ENCODE results near the gene COX19.

COX19 gene

GRCh38 chr7:982511-983003, 7.2 kb upstream of the COX19 start:
- DNase-seq (ENCODE audit: low read depth) = no peak
- H3K4me3 ChIP-seq (ENCODE audit: low read depth, low read length) = no peak overlapping the region
- TF ChIP-seq CTCF (IDR thresholded peaks at IDR 0.05; ENCODE audit: low read depth, low read length) (no peak), POLR2A (IDR thresholded peaks at IDR 0.05; ENCODE audit: extremely low read depth, insufficient read length) (no peak), MAX (IDR thresholded peaks at IDR 0.05; ENCODE audit: low read depth, low read length) (no peak), MYC (IDR thresholded peaks at IDR 0.05; ENCODE audit: low read depth, low read length) (no peak)

- H3K4me3 ChIP-seq (ENCODE audit: low read depth, low read length) = no peak overlapping the region
- DNase-seq (ENCODE audit: low read depth) = peak; percentile 97
- TF ChIP-seq MYC (IDR thresholded peaks at IDR 0.05; ENCODE audit: low read depth, low read length) = peak; percentile 69; the same call in 1 of the 2 replicates
- TF ChIP-seq MAX (IDR thresholded peaks at IDR 0.05; ENCODE audit: low read depth, low read length) = peak; percentile 59; the same call in 1 of the 2 replicates
- no peak for TF ChIP-seq POLR2A (IDR thresholded peaks at IDR 0.05; ENCODE audit: extremely low read depth, insufficient read length)
- no peak for TF ChIP-seq CTCF (IDR thresholded peaks at IDR 0.05; ENCODE audit: low read depth, low read length)
Observed at GRCh38 chr7:981793-982510, 6.6 kb upstream of the COX19 start.

GRCh38 chr7:979886-980571, 4.7 kb upstream of the COX19 start:
- peak; percentile 61 for DNase-seq (ENCODE audit: low read depth)
- no peak for TF ChIP-seq CTCF (IDR thresholded peaks at IDR 0.05; ENCODE audit: low read depth, low read length)
- TF ChIP-seq MAX (IDR thresholded peaks at IDR 0.05; ENCODE audit: low read depth, low read length) = no peak
- TF ChIP-seq MYC (IDR thresholded peaks at IDR 0.05; ENCODE audit: low read depth, low read length) = no peak
- no peak for TF ChIP-seq POLR2A (IDR thresholded peaks at IDR 0.05; ENCODE audit: extremely low read depth, insufficient read length)

GRCh38 chr7:979151-979550, 3.8 kb upstream of the COX19 start:
- TF ChIP-seq MYC (IDR thresholded peaks at IDR 0.05; ENCODE audit: low read depth, low read length) (no peak), CTCF (IDR thresholded peaks at IDR 0.05; ENCODE audit: low read depth, low read length) (no peak), POLR2A (IDR thresholded peaks at IDR 0.05; ENCODE audit: extremely low read depth, insufficient read length) (no peak), MAX (IDR thresholded peaks at IDR 0.05; ENCODE audit: low read depth, low read length) (no peak)
- DNase-seq (ENCODE audit: low read depth) = no peak
- H3K4me3 ChIP-seq (ENCODE audit: low read depth, low read length) = no peak overlapping the region

More at GRCh38 chr7:979886-980571, 4.7 kb upstream of the COX19 start:
- no peak overlapping the region for H3K4me3 ChIP-seq (ENCODE audit: low read depth, low read length)

GRCh38 chr7:978416-979091, 3.2 kb upstream of the COX19 start:
- DNase-seq (ENCODE audit: low read depth) = no peak
- no peak overlapping the region for H3K4me3 ChIP-seq (ENCODE audit: low read depth, low read length)
- TF ChIP-seq MAX (IDR thresholded peaks at IDR 0.05; ENCODE audit: low read depth, low read length) = no peak
- TF ChIP-seq CTCF (IDR thresholded peaks at IDR 0.05; ENCODE audit: low read depth, low read length) = no peak
- no peak for TF ChIP-seq POLR2A (IDR thresholded peaks at IDR 0.05; ENCODE audit: extremely low read depth, insufficient read length)
- no peak for TF ChIP-seq MYC (IDR thresholded peaks at IDR 0.05; ENCODE audit: low read depth, low read length)

Data from NB4 (cell line).